DMS114 treated with DMSO at 0.1 percent for 48 hours (cell line): ENCODE data around the gene QSOX1.

Experiments used
- DNase-seq: peaks from one replicate; lab custom pipeline; 2025; ENCODE audit not compliant: unreplicated experiment; lab: John Stamatoyannopoulos, UW

Gene QSOX1

DNA sequence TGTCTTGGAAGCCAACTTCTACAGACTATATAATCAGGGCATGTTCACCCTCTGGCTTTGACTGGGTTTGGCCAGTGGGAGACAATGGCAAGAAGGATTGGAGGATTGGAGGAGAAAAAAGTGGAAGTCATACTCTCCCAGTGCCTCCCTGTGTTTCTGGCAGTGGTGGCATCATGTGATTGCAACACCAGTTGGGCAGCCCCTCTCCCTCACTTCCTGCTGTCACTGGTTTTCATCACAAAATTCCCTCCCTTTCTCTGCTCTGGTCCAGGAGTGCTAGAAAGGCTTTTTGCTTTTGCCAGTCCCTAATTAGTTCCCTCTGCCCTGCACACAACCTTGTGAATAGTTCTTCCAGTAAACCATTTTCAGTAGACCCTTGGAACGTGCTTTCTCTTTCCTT lies 3.7 kb upstream of the QSOX1 start:
- no peak for DNase-seq

DNA sequence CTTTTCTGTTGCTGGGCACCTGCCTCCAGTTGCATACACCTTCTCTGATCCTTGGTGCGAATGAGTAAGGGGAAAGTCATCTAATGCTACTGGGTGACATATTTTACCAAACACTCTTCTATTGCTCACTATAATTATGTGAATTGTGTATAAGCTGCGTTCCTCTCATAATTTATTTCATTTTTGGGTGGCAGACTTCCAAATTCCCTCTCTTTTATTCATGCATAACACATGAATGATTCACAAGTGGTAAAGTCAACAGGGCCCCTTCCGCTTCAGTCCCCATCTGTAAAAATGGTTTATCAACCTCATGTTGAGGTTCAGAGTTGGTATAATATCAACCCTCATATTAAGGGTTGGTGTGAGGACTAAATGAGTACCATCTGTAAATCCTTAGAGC lies 3.2 kb upstream of the QSOX1 start:
- DNase-seq, result no peak

DNA sequence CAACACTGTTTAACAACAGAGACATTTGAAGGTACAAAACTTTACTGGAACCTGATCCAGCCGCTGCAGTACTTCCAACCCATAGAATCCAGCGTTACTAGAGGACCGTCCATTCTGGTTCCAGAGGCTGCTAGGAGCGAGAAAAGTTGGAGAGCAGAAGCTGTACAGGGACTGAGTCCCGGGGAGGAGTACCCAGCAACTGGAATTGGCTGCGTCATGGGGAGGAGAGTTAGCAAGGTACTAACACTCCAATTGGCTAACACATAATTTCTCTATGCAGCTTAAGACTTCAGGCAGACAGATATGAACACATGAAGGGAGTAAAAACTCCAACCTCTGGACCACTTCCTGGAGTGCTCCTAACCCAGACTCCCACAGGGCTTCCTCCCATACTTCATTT lies 2.1 kb upstream of the QSOX1 start:
- DNase-seq, result no peak

DNA sequence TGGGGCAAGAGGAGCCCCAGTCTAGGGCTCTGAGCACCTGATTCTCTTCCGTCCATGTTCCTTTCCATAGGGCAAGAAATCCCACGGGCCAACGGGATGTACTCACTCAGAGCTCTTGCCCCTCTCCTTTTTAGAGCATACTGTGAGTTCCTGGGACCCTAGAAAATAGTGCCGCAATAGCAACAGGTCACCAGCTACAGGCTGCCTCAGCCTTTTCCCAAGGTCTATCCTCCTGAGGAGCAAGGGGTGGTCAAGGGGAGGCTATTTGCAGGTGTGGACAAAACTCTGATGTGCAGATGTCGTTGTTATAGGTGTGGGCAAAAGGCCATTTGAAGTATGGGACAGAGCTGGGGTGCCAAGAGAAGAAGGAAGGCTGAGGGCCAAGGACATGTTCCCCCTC lies 1.6 kb upstream of the QSOX1 start:
- no peak for DNase-seq

DNA sequence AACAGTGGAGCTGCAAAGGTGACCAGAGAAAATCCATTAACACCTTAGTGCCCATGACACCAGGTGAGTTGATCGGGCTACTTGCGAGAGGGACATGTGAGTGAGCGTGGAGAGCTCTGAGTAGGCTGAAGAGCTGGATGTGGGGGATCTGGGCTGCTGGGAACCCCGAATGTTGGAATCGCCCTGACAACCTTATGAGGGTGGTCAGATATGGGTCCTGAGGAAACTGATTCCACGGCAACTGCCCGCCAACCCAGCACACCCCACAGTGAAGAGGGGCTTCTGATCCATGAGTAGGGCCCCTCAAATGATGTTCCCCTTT lies 705 bp upstream of the QSOX1 start:
- DNase-seq, result no peak

DNA sequence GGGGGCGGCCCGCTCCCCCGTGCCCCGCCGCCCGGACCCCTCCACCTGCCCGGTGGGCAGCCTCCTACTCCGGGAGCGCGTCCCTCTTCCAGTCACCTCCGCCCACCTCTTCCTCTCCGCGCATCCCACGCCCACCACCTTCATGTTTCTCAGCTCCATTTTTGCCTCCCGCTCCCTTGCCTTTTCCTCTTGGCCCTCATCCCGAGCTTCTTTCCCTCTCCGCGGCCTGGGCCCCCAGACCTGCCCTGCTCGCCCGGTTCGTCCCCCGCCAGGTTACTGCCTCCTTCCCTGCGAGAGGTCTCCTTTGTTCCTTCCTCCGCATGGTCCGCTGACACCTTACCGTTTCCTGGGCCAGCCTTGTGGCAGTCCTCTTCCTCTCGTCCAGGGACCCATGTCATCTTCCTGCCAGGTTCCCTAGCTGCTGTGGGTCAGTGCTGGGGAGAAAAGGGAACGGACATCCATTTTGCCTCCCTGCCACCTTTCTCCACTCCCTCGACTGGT lies 563 bp downstream of the QSOX1 start:
- DNase-seq, result no peak

DNA sequence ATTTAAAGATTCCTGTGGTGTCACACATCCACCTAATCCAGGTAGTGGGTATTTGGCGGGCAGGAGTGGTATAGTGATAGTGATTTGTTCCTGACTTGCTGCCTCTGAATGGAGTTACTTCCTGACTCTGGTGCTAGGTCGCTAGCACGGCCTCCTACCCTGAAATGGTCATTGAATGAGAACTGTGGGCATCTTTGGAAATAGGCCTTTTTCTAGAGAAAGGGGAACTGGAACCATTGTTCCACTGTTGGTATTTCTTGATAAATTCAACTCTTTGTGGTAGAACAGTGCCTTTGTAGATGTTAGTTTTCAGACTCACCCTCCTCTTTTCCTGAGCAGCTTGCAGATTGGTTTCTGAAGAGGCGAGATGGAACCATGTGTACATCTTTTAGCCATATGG lies 1.5 kb downstream of the QSOX1 start:
- DNase-seq, result no peak

DNA sequence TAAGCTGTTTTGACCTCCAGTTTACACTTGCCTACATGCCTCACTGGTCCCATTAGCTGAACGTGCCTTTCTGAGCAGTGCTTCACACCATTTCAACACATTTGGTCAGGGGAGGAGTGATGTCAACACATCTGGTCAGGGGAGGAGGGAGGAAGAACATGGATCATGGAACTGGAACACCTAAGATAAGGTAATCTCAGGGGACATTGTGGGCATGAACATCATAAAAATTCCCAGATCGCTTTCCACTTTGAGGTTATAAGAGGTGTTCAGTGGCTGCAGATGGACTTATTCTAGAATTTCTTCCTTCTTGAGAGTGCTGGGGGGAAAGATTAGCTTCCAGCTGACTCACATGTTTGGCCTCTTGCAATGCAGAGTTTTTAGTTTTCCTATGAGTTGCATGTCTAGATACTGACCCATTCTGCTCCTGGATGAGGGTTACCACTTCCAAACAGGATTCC lies 2.0 kb downstream of the QSOX1 start:
- no peak for DNase-seq

DNA sequence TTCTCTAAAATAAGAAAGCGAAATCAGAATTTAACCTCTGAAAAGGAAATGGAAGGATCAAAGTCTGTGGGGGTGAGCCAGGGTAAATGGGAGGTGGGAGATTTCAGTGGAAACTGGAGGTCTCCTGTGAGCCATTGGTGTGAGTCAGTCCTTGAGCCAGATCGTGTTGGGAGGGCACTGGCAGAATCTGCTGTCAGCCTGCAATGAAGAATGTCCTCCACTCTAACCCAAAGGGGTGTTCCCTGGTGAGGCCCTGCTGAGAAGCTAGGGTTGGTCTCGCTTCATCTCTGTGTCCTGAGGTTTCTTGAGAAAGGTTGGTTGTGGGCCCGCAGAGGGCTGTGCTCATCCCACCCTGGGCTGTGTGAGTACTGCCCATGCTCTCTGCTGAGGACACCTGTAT lies 2.4 kb downstream of the QSOX1 start:
- DNase-seq, result no peak

DNA sequence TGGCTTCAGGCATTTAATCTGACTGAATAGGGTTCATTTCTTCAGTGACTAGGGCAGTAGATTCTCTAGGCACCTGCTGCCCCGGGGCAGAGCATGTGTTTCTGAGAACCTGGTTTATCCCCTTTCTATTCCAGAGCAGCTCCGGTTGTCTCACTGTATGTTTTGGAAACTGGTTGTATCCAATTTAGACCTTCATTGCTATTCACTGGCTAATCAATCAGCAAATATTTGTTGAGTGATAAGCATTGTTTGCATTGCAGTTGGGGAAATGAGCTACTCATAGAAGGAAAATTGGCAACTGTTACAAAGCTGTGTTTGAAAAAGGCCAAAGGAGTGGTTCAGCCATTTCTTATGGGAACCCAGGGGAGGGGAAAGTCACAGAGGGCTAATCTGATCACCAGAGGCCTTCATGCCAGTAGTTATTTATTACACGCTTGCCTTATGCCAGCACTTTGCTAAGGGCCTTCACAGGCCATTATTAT lies 2.9 kb downstream of the QSOX1 start:
- no peak for DNase-seq

DNA sequence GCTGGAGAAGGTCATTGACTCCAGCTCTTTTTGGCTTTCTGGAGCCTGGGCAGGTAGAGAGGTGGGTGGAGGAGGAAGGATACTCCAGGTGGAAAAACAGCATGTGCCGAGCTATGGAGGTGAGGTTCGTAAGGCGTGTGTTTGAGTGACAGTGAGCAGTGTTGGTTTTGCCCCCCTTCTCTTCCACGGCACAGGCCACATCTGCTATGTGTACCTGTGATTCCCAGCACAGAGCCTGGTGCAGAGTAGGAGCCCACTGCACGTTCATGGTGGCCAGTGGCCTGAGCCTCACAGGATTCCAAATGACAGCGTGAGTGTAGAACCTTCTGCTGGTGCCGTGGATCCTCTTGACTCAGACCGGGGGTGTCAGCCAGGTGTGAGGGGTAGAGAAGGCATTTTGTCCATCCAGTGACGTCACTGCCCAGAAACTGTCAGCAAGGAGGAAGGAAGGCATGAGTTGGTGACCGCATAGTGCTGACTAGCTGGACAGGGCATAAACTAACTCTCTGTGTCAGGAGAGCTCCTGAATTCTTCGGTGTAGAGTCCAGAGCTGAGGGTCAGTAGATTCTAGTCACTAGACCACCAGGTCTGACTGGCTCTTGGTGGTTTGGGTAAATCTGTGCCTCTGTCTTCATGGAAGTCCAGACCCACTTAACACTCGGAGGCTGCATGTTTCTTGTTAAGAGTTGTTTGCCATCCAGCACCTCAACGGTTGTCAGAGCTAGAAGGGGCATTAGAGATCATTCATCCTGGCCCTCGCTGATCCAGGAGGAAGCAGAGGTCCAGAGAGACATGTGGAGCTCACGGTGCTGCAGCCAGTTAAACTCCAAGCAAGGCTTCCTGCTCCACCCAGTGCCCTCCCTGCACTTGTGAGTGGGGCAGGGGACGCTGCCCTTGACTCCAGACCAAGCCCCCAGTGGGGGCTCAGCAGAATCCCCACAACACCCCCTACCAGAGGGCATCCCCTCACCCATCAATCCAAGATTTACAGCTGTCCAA lies 3.8 kb downstream of the QSOX1 start:
- no peak for DNase-seq

DNA sequence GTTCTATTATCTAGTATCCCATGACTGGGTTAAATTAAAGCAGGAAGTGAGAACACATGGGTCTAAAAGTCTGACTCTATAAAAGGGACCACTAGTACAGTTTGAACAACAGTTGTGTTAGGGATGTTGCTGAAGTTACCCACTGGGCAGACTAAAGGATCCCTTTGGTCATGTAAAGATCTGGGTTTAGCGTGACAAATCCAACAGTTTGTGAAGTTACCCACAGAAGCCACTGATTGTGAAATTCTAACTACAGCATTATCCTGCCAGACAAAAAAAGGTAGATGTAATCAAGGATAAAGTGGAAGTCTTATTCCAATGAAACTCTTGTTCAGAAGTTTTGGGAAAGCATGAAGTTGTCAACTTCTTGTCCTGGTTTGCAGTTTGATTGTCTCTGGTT lies 5.7 kb downstream of the QSOX1 start:
- DNase-seq, result no peak

DNA sequence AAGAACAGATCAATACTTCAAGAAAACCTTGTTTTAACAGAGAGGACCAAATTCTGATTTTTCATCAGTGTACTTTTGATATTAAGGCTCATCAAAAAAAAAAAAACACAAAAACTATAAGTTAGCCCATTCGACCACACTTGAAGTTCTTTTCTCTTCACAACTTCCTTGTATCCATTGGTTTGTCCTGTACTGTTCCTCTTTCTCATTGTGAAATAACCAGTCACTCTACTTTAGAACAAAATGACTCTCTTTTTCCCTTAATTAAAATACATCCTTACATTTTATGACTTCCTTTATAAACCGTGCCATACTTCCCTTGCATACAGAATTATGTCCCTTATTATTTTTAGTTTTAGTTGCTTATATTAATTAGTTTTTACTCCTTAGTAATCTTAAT lies 8.4 kb downstream of the QSOX1 start:
- DNase-seq, result no peak

DNA sequence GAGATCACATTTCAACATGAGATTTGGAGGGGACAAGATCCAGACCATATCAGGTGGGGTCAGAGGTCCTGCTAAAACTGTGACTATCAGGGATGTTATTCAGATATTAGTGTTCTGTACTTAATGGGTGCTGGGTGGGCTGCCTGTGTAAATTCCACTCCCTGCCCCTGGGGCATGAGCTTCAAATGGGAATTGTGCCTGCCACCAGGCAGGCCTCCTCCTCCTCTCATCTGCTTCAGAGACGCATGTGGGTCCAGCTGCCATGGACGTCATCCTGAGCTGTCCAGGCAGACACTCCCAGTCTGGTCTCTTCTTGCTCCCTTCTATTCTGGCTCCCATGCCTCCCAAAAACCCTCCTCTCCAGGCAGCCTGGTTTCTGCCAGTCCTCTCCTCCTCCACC lies 10.4 kb downstream of the QSOX1 start:
- DNase-seq, result no peak

DNA sequence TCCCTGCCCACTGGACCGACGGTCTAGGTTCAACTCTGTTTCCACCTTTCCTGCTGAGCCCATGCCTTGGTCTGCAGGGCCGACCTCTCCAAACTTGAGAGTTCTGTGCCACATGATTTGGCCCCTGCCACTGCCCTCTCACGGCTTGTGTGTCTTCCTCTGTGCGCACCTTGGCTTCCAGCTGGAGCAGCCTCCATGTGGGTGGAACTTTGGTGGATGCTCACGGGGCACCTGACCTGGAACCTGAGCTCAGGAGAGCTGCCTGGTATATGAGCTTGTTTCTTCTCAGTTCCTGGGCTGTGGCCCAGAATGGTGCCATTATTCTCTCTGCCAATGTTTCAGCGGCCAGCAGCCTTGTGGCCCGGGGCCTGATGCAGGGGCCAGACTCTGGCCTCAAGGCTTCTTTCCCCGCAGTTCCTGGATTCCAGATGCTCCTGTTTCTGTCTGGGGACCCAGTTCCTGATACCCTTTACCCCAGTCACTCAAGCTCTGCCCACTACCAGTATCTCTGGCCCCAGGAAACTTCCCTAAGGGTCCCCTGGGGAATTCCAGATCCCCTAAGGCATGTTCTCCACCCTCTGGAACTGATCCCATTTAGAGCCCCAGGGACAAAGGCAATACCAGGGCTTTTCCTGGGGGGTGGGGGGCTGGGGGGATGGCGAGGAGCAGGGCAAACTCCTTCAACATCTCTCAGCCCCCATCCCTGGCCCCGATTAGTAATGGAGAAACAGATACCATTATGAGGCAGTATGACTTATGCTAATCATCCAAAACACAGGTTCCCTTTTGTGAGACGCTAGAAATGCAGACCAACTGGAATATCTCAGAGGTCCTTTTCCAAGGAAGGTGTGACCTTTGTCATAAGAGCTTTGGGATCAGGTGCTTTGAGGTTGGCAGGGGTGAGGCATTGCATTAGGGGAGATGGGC lies 11.1 kb downstream of the QSOX1 start:
- no peak for DNase-seq

DNA sequence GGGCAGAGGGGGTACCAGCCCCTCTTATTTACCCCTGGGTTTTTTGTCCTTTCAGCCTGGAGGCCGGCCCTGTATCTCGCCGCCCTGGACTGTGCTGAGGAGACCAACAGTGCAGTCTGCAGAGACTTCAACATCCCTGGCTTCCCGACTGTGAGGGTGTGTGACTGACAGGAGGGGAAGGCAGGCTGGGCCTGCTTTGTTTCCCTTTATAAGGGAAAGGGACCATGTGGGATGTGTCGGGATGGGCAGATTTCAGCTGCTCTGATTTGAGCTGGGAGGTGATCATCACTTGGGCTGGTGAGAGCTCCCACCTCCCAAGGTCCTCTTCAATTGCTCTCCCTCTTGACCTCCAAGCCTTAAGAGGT lies 11.7 kb downstream of the QSOX1 start:
- no peak for DNase-seq

DNA sequence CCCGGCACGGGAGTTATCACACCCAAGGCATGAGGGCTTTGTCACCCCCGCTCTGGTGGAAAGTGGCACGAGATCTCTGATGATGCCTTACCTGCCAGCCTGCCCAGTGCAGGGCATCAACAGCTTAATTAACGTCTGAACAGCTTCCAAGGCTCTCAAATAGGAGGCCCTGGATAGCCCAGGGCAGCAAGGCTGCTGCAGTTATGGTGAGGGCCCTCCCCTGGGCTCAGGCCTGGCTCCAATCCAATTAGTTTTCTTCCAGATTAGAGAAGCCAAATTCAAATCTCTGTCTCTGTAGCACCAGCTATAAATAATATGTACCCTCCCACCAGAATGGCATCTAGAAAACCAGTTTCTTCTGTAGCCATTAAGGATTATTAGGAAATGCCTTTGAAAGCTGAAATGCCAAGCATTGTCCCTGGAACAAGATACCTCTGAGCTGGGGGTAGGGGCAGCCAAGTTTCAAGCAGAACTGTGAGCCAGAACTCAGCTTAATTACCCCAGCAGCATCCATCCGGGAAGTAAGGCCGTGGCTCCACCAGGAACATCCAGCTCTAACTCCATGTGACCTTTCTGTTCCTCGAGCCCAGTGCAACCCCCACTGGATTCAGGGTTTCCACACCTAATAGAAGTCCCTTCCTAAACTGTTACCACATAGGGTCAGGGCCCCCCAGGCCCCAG lies 12.5 kb downstream of the QSOX1 start:
- no peak for DNase-seq

DNA sequence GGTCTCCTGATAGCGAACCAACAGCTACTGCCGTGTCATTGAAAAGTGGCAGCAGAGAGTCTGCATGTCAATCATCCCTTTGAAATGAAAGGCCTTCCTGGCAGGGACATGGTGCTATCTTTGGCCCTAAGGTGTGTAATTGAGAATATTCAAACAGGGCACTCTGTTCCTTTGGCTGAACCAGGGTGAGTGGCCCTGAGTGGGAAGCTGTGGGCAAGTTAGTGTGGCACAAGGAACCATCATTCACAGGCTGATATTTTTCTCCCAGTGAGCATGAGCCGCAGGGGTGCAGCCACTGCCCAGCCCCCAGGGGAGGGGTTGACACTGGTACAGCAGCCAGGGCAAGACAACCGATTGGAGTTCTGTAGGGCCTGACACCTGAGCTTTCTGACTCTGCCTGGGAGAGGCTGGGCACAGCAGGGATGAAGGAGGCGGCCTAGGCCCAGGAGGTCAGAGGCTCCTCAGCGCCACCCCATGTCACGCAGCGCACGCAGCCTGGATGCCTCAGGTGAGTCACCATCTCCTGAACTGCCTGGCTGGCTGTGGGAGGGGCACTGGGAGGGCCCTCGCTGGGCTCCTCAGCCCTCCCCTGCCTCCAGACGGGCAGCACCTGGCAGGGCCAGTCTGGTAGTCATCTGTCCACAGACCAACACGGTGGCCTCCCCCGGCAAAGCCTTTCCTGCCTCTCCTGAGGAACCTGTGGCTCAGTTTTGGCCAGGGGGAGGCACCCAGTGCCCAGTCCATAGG lies 13.2 kb downstream of the QSOX1 start:
- DNase-seq, result no peak

DNA sequence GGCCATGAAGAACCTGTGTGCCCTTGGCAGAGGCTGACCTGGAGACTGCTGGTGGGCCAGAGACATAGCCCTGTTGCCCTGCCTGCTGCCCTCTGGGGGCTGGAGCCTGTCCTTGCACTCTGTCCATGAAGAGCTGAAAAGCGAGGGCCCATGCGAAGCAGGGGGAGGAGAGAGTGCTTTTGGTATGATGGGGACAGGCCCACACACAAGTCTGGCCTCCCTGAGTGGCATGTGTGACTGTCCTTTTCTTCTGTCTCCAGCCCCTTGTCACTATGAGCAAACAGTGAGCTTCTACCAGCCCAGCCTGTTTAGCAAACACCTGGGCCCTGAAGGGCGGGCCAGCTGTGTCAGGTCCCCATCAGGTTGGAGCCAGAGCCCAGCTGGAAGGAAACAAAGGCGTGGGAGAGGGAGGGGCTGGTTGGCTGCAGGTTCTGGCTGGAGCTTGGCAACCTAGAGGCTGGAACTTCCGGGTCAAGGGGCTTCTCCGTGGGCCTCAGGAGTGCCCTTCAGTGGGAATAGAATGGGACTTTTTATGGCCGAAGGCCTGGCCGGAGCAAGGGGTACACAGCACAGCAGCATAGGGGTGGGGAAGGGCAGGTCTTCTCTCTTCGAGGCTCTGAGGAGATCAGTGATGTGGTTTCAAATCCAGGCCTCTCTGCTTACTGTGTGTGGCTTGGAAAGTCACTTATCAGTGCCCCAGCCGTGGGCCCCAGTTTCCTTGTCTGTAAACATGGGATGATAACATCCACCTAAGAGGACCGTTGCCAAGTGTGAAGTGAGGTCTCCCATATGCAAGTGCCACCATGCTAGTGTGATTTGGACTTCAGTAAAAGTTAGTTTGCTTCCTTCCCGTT lies 14.3 kb downstream of the QSOX1 start:
- peak; percentile 36 for DNase-seq
